Activated T-helper 9 cell treated with anti-CD3 and anti-CD28 coated beads, Interleukin-2, amount 50 U/mL, for 16 hours (primary cell): ENCODE results near the gene TMPRSS11F.

Experiments
- DNase-seq: peaks from one replicate; pipeline ENCODE4 v3.0.0-alpha.2; 2020; ENCODE audit warnings: low read depth

Gene TMPRSS11F

DNA sequence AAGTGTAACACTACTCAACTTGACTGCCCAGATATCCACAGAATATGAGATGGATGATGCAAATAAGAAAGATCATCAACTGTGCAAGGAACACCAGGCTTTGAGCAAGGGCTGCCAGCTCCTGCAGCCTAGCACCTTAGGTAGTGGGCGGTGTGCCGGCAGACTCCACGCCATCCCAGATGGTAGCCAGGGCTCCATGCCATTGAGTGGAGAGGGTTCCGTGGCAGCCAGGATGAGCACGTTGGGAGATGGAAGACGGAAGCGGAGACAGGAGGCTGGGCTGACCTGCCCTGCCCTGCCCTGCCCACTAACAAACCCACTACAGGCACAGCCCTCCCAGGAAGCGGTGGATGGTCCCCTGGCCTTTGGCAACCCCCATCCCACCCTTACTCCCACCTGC lies 51.9 kb downstream of the TMPRSS11F start:
- no peak for DNase-seq

DNA sequence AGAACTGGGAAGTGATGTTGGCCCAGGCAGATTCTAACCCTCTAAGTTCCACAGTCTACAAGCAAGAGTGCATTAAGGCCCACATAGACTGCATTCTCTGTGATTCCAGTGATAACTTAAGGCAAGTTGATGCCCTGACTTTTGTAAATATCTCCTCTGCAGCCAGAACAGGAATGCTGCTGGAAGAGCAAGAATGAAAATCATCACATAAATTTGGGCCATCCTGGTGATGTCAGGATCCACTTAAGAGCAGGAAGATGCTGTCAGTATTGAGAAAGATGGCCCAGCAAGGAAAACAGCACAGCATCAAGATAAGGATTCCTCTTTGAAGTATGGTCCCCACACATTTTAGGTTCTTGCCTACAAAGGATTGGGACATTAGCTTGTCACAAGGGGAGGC lies 52.4 kb downstream of the TMPRSS11F start:
- no peak for DNase-seq

DNA sequence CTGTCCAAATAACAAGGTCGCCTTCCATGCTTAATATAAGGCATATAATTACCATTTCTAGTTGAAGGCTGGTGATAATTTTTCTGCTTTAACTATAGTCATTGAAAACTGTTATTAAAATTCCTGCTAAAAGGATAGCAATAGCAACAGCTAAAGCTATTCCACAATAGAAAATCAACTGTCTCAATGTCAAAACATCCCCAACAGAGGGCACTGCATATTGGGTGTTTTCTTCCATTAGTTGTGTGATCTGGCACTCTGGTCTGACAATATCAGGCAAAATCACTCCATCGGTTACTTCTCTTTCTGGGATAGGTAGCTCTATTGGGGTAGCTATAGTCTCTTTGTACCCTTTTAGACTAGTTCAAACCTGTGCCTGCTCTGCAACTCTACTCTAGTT lies 53.5 kb downstream of the TMPRSS11F start:
- no peak for DNase-seq

DNA sequence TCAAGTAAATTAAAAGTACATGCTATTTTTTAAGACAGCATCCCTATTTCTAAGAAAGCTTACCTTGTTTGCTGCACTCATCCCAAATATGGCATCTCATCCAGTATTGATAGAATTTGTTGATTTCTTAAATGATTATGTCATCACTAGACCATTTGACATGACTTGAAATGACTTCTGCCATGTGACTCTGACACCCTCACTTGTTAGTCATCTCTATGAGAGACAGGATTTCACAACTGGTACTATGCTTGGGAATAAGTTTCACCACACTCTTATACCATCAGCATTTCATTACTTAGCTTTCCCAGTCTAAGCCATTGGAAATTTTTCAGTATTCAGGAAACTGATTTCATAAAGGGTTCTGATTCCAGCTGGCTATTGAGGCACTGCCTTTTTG lies 55.3 kb downstream of the TMPRSS11F start:
- DNase-seq = no peak

DNA sequence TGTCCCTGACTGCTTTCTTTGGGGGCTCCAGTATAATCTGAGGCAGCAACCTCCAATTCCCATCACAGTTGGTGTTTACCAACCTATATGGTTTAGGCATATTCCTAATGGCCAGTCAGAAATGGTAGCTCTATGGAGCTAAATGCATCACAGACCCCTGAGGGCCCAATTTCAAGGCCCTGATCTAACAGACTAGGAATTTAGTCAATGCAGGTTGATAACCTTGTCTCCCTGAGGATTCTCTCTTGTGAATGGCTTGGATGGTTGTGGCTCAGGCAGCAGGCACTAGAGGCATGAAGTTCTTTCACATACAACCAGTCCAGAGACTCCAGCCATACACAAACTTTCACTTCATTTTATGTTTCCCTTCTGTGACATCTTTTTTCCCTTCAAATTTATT lies 59.4 kb downstream of the TMPRSS11F start:
- DNase-seq = no peak

DNA sequence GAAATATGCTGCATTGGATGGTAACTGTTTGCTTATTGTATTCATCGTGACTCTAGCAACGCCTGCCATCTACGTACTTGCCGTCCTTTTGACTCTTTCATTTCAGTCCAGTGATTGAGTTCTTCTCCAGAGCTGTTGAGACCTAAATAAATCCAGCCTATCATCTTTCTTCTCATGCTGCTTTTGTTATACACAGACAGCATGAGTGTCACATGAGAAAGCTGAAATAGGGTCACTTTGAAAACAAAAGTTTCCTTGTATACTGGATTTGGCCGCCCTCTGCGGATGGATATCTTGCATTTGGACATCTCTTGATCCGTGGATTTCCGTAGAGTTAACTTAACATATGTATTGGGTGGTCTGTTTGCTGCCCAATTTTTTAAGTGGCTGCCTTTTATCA lies 67.2 kb downstream of the TMPRSS11F start:
- DNase-seq = no peak

DNA sequence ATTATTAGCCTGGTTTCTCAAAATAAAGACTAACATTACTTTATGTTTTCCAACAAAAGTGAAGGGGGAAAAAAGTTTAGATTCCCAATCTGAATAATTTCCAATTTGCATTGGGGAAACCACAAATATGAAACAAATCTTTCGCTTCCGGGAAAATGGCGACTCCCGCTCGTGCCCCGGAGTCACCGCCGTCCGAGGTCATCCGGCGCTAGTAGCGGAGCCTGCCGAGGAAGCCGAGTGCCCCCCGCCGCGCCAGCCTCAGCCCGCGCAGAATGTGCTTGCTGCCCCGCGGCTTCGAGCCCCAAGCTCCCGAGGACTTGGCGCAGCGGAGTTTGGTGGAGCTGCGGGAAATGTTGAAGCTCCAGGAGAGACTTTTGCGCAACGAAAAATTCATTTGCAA lies 91.4 kb downstream of the TMPRSS11F start:
- no peak for DNase-seq

DNA sequence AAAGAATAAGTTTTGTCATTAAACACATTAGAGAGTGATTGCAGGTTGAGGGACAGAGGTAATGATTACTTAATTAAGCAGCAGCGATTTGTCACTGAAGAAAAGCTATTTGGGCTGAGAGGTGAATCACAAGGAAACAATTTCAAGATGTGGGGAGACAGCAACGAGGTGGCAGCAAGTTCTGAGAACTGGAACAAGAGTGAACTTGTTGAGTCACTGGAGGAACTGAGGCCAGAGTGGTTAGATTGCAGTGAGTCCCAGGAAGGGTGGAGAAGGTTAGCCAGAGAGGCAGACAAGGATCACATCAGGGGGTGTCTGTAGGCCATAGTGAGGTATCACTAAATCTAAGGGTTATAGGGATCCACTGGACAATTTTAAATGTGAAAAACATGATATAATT lies 108.5 kb downstream of the TMPRSS11F start:
- DNase-seq = no peak

DNA sequence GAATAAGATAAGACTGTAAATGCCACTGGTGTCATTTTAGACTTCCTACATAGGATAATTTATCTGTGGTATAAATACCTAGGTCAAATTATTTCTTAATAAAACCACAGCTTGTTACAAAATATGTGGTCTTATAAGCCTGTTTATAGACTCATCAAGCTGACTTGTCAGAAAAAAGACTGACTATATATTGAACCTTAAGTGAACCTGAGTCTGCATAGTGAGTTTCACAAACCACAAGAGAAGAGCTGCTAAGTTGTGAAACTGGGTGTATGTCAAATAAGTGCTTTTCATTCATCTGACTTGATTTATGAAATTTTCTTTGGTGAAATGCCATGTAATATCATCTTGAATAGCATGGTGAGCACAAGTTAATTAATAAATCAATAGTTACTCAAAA lies 118.0 kb downstream of the TMPRSS11F start:
- DNase-seq = no peak
